ENCODE data around the gene TRIM50.
"Not testable (repeated sequence)": the region's sequence is repeated elsewhere in the genome, so short reads cannot be mapped to it uniquely, and the experiment has no call there.

DNA sequence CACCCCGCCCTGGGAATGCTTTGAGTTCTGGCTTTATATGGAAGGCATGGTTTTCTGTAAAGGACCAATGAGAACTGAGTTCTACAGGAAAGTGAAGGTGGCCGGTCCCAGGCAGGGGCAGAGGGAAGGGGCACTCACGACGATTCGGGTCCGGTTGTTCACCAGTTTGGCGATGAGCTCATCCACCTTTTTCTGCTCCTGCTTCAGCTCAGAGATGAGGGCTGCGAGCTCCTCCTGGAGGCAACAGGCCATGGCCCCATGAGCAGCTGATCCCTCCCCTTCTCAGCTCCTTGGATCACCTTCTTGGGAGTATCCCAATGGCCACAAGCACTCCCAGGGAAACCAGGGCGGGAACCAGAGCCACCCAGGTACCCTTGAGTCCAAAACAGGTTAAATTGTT lies 7.9 kb downstream of the TRIM50 start:
- TF ChIP-seq, protein P1, sequence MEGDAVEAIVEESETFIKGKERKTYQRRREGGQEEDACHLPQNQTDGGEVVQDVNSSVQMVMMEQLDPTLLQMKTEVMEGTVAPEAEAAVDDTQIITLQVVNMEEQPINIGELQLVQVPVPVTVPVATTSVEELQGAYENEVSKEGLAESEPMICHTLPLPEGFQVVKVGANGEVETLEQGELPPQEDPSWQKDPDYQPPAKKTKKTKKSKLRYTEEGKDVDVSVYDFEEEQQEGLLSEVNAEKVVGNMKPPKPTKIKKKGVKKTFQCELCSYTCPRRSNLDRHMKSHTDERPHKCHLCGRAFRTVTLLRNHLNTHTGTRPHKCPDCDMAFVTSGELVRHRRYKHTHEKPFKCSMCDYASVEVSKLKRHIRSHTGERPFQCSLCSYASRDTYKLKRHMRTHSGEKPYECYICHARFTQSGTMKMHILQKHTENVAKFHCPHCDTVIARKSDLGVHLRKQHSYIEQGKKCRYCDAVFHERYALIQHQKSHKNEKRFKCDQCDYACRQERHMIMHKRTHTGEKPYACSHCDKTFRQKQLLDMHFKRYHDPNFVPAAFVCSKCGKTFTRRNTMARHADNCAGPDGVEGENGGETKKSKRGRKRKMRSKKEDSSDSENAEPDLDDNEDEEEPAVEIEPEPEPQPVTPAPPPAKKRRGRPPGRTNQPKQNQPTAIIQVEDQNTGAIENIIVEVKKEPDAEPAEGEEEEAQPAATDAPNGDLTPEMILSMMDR (IDR thresholded peaks at IDR 0.05) = not testable (repeated sequence)
- not testable (repeated sequence) for TF ChIP-seq POLR2A (IDR thresholded peaks at IDR 0.05)
